Stomach smooth muscle (tissue), 2 donors: Measurements from ENCODE around the gene RNU2-63P.
"Not testable (repeated sequence)": the region's sequence is repeated elsewhere in the genome, so short reads cannot be mapped to it uniquely, and the experiment has no call there.

Source experiments
- H3K27ac ChIP-seq: one replicate; pipeline ENCODE4 v1.7.0; 2013; ENCODE audit warnings: mild to moderate bottlenecking, low read length, inconsistent platforms
- H3K27me3 ChIP-seq, 2 donors: one replicate each; pipeline ENCODE4 v1.7.0; 2013; ENCODE audit warnings: low read length in 2 of 2; ENCODE audit not compliant: insufficient read depth in 2 of 2, control insufficient read depth in 1 of 2
- H3K36me3 ChIP-seq, 2 donors: one replicate each; pipeline ENCODE4 v1.7.0; 2013; ENCODE audit warnings: low read length in 2 of 2; ENCODE audit not compliant: control insufficient read depth in 2 of 2, insufficient read depth in 2 of 2
- H3K4me1 ChIP-seq: one replicate; pipeline ENCODE4 v1.7.0; 2013; ENCODE audit warnings: low read length; ENCODE audit not compliant: control insufficient read depth, insufficient read depth
- H3K4me3 ChIP-seq, 2 donors: one replicate each; pipeline ENCODE4 v1.7.0; 2013; ENCODE audit warnings: low read length in 2 of 2
- H3K9ac ChIP-seq, 2 donors: one replicate each; pipeline ENCODE4 v1.7.0; 2013; ENCODE audit warnings: low read length in 2 of 2, mild to moderate bottlenecking in 1 of 2
- H3K9me3 ChIP-seq, 2 donors: one replicate each; pipeline ENCODE4 v1.7.0; 2013; ENCODE audit warnings: low read length in 2 of 2; ENCODE audit not compliant: control insufficient read depth in 2 of 2
- donor health status: healthy.
- donor health status: Pancreatic carcinoma.

The RNU2-63P gene

DNA sequence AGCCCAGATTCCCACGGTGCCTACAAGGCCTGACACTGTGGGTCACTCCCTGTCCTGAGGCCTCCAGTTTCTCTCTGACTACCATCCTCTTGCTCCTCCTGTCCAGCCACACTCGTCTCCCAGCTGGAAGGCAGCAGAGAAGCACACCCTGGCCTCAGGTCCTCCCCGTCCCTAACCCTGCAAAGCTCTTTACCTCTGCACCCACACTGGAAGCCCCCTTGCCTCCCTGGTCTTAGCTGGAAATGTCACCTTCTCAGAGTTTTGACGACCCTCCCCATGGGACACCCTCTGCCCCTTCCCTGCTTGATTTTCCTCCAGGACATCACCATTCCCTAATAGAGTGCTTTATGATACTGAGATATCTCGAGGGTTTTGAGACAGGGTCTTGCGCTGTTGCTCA lies 10.6 kb downstream of the RNU2-63P start:
- H3K4me3 ChIP-seq: no peak overlapping the region
- no peak overlapping the region for H3K9ac ChIP-seq
- no peaks in the 10 kb centered on the region for H3K9me3 ChIP-seq
- no peaks in the 10 kb centered on the region for H3K36me3 ChIP-seq
- no peak overlapping the region for H3K27ac ChIP-seq
- no peaks in the 10 kb centered on the region for H3K27me3 ChIP-seq
- H3K4me1 ChIP-seq: peaks cover 8% of the 10 kb centered on the region

- H3K27ac ChIP-seq: no peak overlapping the region
- no peak overlapping the region for H3K4me3 ChIP-seq
- no peaks in the 10 kb centered on the region for H3K27me3 ChIP-seq
- no peaks in the 10 kb centered on the region for H3K36me3 ChIP-seq
- H3K4me1 ChIP-seq: peaks cover 2% of the 10 kb centered on the region
- no peaks in the 10 kb centered on the region for H3K9me3 ChIP-seq
- H3K9ac ChIP-seq: no peak overlapping the region
Observed at GRCh38 chr2:88003074-88003755, 13.1 kb downstream of the RNU2-63P start.

DNA sequence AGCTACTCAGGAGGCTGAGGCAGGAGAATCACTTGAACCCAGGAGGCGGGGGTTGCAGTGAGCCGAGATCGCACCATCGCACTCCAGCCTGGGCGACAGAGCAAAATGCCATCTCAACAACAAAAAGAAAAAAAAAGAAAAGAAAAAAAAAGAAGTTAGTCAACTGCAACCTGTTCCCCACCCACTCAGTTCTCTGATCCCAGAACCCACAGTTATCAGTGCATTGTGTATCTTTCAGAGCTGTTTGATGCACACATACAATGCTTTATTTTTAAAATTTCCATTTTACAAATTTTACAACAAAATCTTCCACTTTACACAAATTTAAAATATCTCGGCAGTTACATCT lies 14.0 kb downstream of the RNU2-63P start:
- Histone ChIP-seq H3K36me3 (no peaks in the 10 kb centered on the region), H3K9ac (no peak overlapping the region), H3K27ac (no peak overlapping the region), H3K4me3 (no peak overlapping the region), H3K4me1 (peaks cover 2% of the 10 kb centered on the region), H3K9me3 (no peaks in the 10 kb centered on the region), H3K27me3 (no peaks in the 10 kb centered on the region)

- not testable (repeated sequence) for H3K9me3 ChIP-seq, H3K4me1 ChIP-seq, H3K36me3 ChIP-seq, H3K27ac ChIP-seq, H3K9ac ChIP-seq, H3K4me3 ChIP-seq, H3K27me3 ChIP-seq
Observed at GRCh38 chr2:88000474-88000873, 15.9 kb downstream of the RNU2-63P start.

DNA sequence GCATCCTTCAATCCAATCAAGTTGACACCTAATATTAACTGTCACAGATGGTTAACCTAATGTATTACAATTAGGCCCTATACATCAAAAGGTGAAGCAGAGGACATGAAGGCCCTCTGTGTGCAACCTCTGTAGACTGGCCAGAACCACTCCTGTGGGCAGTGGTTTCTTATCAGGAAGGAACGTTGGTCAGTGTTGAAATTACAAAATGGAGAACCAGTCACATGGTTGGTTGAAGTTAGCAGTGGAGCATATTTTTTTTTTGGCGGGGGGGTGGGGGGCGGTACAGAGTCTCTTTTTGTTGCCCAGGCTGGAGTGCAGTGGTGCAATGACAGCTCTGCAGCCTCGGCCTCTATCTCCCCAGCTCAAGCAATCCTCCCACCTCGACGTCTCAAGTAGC lies 19.8 kb downstream of the RNU2-63P start:
- Histone ChIP-seq H3K36me3 (no peaks in the 10 kb centered on the region), H3K4me1 (peaks cover 1% of the 10 kb centered on the region), H3K27me3 (no peaks in the 10 kb centered on the region), H3K4me3 (no peak overlapping the region), H3K9me3 (no peaks in the 10 kb centered on the region), H3K9ac (no peak overlapping the region), H3K27ac (no peak overlapping the region)

DNA sequence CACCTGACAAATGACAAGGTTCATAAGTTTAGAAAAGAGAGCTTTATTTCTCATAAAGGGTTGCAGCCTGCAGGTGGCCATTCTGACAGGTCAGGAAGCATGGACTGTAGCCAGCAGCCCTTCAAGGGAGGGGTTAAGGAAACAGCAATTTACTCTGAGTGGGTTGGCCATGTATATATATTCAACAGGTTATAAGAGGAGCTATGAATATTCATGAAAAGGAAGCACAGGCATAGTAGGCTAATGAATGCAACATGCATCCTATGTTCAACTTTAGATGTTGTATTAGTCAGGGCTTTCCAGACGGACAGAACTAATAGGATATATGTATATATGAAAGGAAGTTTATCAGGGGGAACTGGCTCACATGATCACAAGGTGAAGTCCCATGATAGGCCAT lies 20.6 kb downstream of the RNU2-63P start:
- H3K9me3 ChIP-seq: no peaks in the 10 kb centered on the region

DNA sequence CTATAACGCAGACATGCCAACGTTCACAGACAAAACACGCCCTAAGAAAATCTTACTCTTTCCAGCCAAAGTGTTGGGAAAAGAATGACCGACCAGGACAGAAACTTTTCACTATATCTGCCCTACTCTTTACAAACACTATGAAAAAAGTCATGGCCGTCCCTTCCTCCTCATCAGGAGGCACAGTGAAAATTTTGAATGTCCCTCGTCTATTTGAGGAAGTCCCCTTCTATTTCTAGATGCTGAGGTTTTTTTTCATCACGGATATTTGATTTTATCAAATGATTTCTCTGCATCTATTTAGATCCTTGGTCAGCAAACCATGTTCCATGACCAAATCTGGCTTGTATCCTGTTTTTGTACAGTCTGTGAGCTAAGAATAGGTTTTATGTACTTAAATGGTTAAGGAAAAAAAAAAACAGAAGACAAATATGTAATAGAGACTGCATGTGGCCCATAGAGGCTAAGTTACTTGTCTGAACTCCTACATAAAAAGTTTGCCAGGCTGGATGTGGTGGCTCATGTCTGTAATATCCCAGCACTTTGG lies 22.0 kb downstream of the RNU2-63P start:
- H3K9me3 ChIP-seq, H3K9ac ChIP-seq, H3K27ac ChIP-seq, H3K4me3 ChIP-seq, H3K4me1 ChIP-seq, H3K27me3 ChIP-seq, H3K36me3 ChIP-seq: not testable (repeated sequence)

More for the DNA sequence above, 20.6 kb downstream of the RNU2-63P start:
- Histone ChIP-seq H3K4me1 (no peaks in the 10 kb centered on the region), H3K36me3 (no peaks in the 10 kb centered on the region), H3K9ac (no peak overlapping the region), H3K27me3 (no peaks in the 10 kb centered on the region), H3K4me3 (no peak overlapping the region), H3K27ac (no peak overlapping the region)

DNA sequence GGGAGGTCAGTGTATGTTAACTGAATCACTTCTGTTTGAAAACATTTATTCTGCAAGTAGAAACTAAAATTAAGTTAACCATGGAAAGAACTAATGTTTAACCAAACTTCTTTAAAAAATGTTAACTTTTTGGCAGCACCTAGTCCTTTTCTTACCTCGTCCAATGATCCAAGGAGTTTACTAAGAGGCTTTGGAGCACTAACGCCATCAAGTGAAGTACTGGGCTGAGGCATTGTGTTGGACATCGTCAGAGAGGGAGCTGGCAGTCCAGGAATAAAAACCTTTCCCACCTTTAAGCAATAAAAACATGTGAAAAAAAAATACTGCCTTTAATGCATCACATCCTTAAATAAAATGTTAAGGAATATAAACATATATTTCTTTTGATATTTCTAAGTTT lies 23.8 kb downstream of the RNU2-63P start:
- not testable (repeated sequence) for H3K36me3 ChIP-seq, H3K27ac ChIP-seq, H3K27me3 ChIP-seq, H3K4me3 ChIP-seq, H3K9me3 ChIP-seq, H3K9ac ChIP-seq, H3K4me1 ChIP-seq

DNA sequence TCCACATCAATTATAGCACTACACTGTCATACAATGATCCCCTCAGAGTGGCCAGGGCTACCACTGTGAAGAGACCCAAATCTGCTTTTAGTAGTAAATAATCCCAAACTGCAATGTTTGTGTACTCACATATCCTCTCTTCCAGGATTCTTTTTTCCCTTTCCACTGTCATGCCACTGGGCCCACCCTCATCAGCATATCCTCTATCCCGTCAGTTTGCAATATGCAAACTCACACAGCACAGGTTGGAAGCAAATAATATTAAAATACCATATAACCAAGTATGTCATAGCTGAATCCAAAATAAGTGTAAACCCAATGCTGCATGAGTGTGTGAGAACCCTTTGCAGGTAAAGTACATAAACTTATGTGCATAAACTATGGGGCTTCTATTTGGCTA lies 28.9 kb downstream of the RNU2-63P start:
- H3K9me3 ChIP-seq, H3K9ac ChIP-seq, H3K27ac ChIP-seq, H3K4me3 ChIP-seq, H3K36me3 ChIP-seq, H3K4me1 ChIP-seq, H3K27me3 ChIP-seq: not testable (repeated sequence)

DNA sequence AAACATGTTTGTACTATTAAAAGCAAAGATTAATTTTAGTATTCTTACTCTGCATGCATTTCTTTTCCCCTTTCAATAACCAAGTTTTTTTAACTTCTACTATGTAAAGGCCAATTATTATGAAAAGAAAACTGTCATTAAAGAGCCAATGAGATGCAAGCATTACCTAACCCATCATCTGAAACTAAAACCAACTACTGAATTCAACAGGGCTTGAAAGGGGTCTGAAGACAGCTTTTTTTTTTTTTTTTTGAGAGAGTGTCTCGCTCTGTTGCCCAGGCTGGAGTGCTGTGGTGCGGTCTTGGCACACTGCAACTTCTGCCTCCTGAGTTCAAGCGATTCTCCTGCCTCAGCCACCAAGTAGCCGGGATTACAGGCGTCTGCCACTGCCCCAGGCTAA lies 30.4 kb downstream of the RNU2-63P start:
- H3K27ac ChIP-seq, H3K36me3 ChIP-seq, H3K9ac ChIP-seq, H3K4me1 ChIP-seq, H3K4me3 ChIP-seq, H3K9me3 ChIP-seq, H3K27me3 ChIP-seq: not testable (repeated sequence)

- not testable (repeated sequence) for H3K4me3 ChIP-seq, H3K4me1 ChIP-seq, H3K36me3 ChIP-seq
Observed at GRCh38 chr2:87981182-87981581, 35.2 kb downstream of the RNU2-63P start.

More at GRCh38 chr2:87981182-87981581, 35.2 kb downstream of the RNU2-63P start:
- not testable (repeated sequence) for H3K9me3 ChIP-seq, H3K27ac ChIP-seq, H3K9ac ChIP-seq, H3K27me3 ChIP-seq
